B cell (primary cell): ENCODE measurements around the gene PPP1R14B. TPM values are rescaled to one million over a fixed set of nuclear protein-coding genes. Genes with fewer than 3 reads are reported as not detected.

Experiments used
- ATAC-seq: fragments of 200-7000 bp; cut with Tn5 transposase; one replicate; pipeline ENCODE4 v1.10.0; 2021; ENCODE audit warnings: low read depth, mild to moderate bottlenecking, moderate number of reproducible peaks, moderate library complexity
- CTCF ChIA-PET: fragments of 350-600 bp; sonication (Branson Sonifier 250); formaldehyde crosslinking; loops from one replicate; lab custom pipeline; 2021; ENCODE audit warnings: antibody characterized with exemption, inconsistent platforms; lab: Charles Lee
- POLR2A ChIA-PET: fragments of 350-600 bp; sonication (Branson Sonifier 250); formaldehyde crosslinking; loops from one replicate; lab custom pipeline; 2021; ENCODE audit warnings: antibody characterized with exemption; lab: Charles Lee
- DNase-seq: peaks from one replicate; pipeline ENCODE4 v3.0.0; 2013
- H2AFZ ChIP-seq: 2 replicates; pipeline ENCODE4 v1.6.1; 2012; ENCODE audit warnings: mild to moderate bottlenecking, low read depth, low read length; ENCODE audit not compliant: insufficient read depth, poor library complexity, severe bottlenecking
- H3K27ac ChIP-seq, 2 donors: 1 replicate in 1 of 2; 2 replicates in 1 of 2; pipeline ENCODE4 v1.5.1; 2012 to 2013; ENCODE audit warnings: low read length in 2 of 2, mild to moderate bottlenecking in 2 of 2, moderate library complexity in 1 of 2
- H3K27me3 ChIP-seq, 4 experiments: fragments of 200-600 bp in 1 of 4; sonication (generic) in 1 of 4; replicated peaks in 1 of 4; 1 replicate in 2 of 4; 2 replicates in 2 of 4; pipeline versions ENCODE4 v1.6.1 to v1.7.0; 2013 to 2016; ENCODE audit warnings: low read length in 3 of 4, mild to moderate bottlenecking in 2 of 4, mixed read lengths in 1 of 4, moderate library complexity in 1 of 4; ENCODE audit not compliant: insufficient read depth in 4 of 4, control insufficient read depth in 3 of 4; ENCODE audit errors: control extremely low read depth in 1 of 4
- H3K36me3 ChIP-seq, 2 experiments: replicated peaks in 1 of 2; 1 replicate in 1 of 2; 2 replicates in 1 of 2; pipeline versions ENCODE4 v1.6.1 to v1.7.1; 2013; ENCODE audit warnings: low read length in 1 of 2; ENCODE audit not compliant: insufficient read depth in 2 of 2, control insufficient read depth in 1 of 2; ENCODE audit errors: control extremely low read depth in 1 of 2, extremely low read depth in 1 of 2
- H3K4me1 ChIP-seq, 2 donors: fragments of 200-600 bp in 1 of 2; sonication (generic) in 1 of 2; 1 replicate in 1 of 2; 2 replicates in 1 of 2; pipeline versions ENCODE4 v1.5.1 to v1.6.1; 2013 to 2017; ENCODE audit warnings: low read length in 2 of 2; ENCODE audit not compliant: control insufficient read depth in 2 of 2, insufficient read depth in 2 of 2
- H3K4me2 ChIP-seq: replicated peaks from 2 replicates; pipeline ENCODE3; 2012; ENCODE audit warnings: mild to moderate bottlenecking, low read depth, low read length; ENCODE audit not compliant: poor library complexity, severe bottlenecking
- H3K4me3 ChIP-seq, 5 experiments: fragments of 200-600 bp in 1 of 5; sonication (generic) in 1 of 5; 1 replicate in 3 of 5; 2 replicates in 2 of 5; pipeline versions ENCODE4 v1.5.1 to v1.7.0; 2011 to 2016; ENCODE audit warnings: low read length in 4 of 5, mild to moderate bottlenecking in 4 of 5, low read depth in 2 of 5, control low read depth in 1 of 5, moderate library complexity in 1 of 5; ENCODE audit not compliant: insufficient read depth in 1 of 5; ENCODE audit errors: control extremely low read depth in 1 of 5, extremely low read depth in 1 of 5
- H3K79me2 ChIP-seq: fragments of 200-600 bp; sonication (generic); one replicate; pipeline ENCODE4 v1.6.0; 2016; ENCODE audit warnings: low read length; ENCODE audit not compliant: control insufficient read depth, insufficient read depth
- H3K9ac ChIP-seq: fragments of 200-600 bp; sonication (generic); 2 replicates; pipeline ENCODE4 v1.6.1; 2017; ENCODE audit warnings: mild to moderate bottlenecking, low read length, moderate library complexity
- H3K9me3 ChIP-seq, 3 donors: one replicate each; pipeline versions ENCODE4 v1.6.1 to v1.7.1; 2013; ENCODE audit warnings: low read length in 2 of 3; ENCODE audit not compliant: control insufficient read depth in 2 of 3, insufficient read depth in 1 of 3; ENCODE audit errors: control extremely low read depth in 1 of 3
- H4K20me1 ChIP-seq: 2 replicates; pipeline ENCODE4 v1.6.0; 2012; ENCODE audit warnings: mild to moderate bottlenecking, low read length; ENCODE audit not compliant: insufficient read depth, control insufficient read depth, poor library complexity, severe bottlenecking
- H3K27ac Mint-ChIP-seq: one replicate; pipeline ENCODE4 v1.8.0; 2021; ENCODE audit warnings: mixed read lengths
- H3K27me3 Mint-ChIP-seq: one replicate; pipeline ENCODE4 v1.8.0; 2021; ENCODE audit warnings: mixed read lengths
- H3K4me1 Mint-ChIP-seq: one replicate; pipeline ENCODE4 v1.8.0; 2021; ENCODE audit warnings: mixed read lengths
- H3K4me3 Mint-ChIP-seq: one replicate; pipeline ENCODE4 v1.8.0; 2021; ENCODE audit warnings: mixed read lengths
- H3K9me3 Mint-ChIP-seq: one replicate; pipeline ENCODE4 v1.8.0; 2022; ENCODE audit warnings: mixed read lengths; ENCODE audit not compliant: insufficient read depth
- CTCF ChIP-seq: fragments of 200-600 bp; IDR thresholded peaks from one replicate; pipeline ENCODE4 v1.8.0; 2022; ENCODE audit warnings: antibody characterized with exemption, mild to moderate bottlenecking
- EZH2 ChIP-seq: IDR thresholded peaks from 2 replicates; pipeline ENCODE4 v1.6.1; 2012; ENCODE audit warnings: borderline replicate concordance, low read depth, mild to moderate bottlenecking, moderate library complexity, low read length; ENCODE audit not compliant: insufficient read depth, poor library complexity, severe bottlenecking
- WGBS: methylation state at CpG from one replicate; pipeline ENCODE4 v1.1.5; 2013; ENCODE audit warnings: missing lambda C conversion rate; ENCODE audit not compliant: insufficient coverage; 5-methylcytosine and 5-hydroxymethylcytosine counted together
- intact Hi-C: fragments of 100-400 bp; cut with micrococcal nuclease; formaldehyde crosslinking; loops from one replicate; pipeline ENCODE4 v1.10.0; 2022
- polyA plus RNA-seq: library from polyadenylated mRNA; depleted of rRNA; stranded (reverse); fragments of >200 nt; gene quantifications from 2 replicates; pipeline ENCODE4 v1.2.3, GENCODE V29; 2012
- total RNA-seq, 2 donors: library from RNA; stranded (reverse); fragments of 120-200 nt in 1 of 2; gene quantifications; 1 replicate in 1 of 2; 2 replicates in 1 of 2; pipeline versions ENCODE4 v1.2.3 to v1.2.4, GENCODE V29; 2013 to 2022

Gene PPP1R14B
- total and polyA plus RNA-seq, 2 donors (not counting 1 experiment from before 2014, with no cell fraction given): 41.2 to 51.0 TPM

- DNase-seq (no peak), ATAC-seq (no peak)
- Mint-ChIP-seq H3K4me3 (peak overlapping the region; percentile 91), H3K27ac (peak overlapping the region; percentile 50), H3K9me3 (no peaks in the 10 kb centered on the region), H3K27me3 (no peaks in the 10 kb centered on the region), H3K4me1 (peaks cover 30% of the 10 kb centered on the region)
- 93% methylated on average over 17 of the region's 17 CpGs for WGBS
- Histone ChIP-seq H4K20me1 (peaks cover 19% of the 10 kb centered on the region), H3K4me1 (peaks cover 20 to 33% of the 10 kb centered on the region in 2 donors), H3K9ac (no peak overlapping the region), H2AFZ (no peak overlapping the region), H3K27me3 (no peaks in the 10 kb centered on the region), H3K27ac (no peak overlapping the region), H3K4me3 (no peak overlapping the region), H3K9me3 (no peaks in the 10 kb centered on the region), H3K36me3 (peaks cover 0 to 38% of the 10 kb centered on the region in 2 experiments), H3K4me2 (no peak overlapping the region), H3K79me2 (peaks cover 27% of the 10 kb centered on the region)
- ChIA-PET POLR2A (interaction anchor here (1.2 to 6.3 kb wide), 4 partner anchors 8 to 80 kb away, joined by 3 to 78 read pairs (median 4); partner anchors contain the start of gene FERMT3), CTCF (interaction anchor here (0.5 to 5.2 kb wide), 10 partner anchors 9 to 115 kb away, joined by 3 to 70 read pairs (median 4); partner anchors contain the start of genes FERMT3 and STIP1)
- TF ChIP-seq CTCF: no peak
- TF ChIP-seq EZH2: no peak
- intact Hi-C loops: no loop called here
Observed at GRCh38 chr11:64224151-64224890, 22.4 kb downstream of the PPP1R14B start.
